Cerebellar nuclear complex (tissue), 1 donor: ENCODE data around the gene CHPF.

Experiments used
- DNase-seq, 2 experiments: peaks; one replicate each; lab custom pipeline; 2025; lab: John Stamatoyannopoulos, UW

The CHPF gene

GRCh38 chr2:219496825-219497494, 46.6 kb downstream of the CHPF start:
- no peak for DNase-seq

- no peak for DNase-seq
These were observed 47.3 kb downstream of the CHPF start for GRCh38 chr2:219496247-219496824.

- no peak for DNase-seq
These were observed 48.0 kb downstream of the CHPF start for GRCh38 chr2:219495531-219496122.

- DNase-seq = no peak
These were observed 48.6 kb downstream of the CHPF start for GRCh38 chr2:219494952-219495530.

- no peak for DNase-seq
These were observed 50.5 kb downstream of the CHPF start for GRCh38 chr2:219493086-219493485.

GRCh38 chr2:219492575-219492974, 51.0 kb downstream of the CHPF start:
- no peak for DNase-seq

- no peak for DNase-seq
These were observed 52.2 kb downstream of the CHPF start for GRCh38 chr2:219491278-219491963.

- DNase-seq = no peak
These were observed 52.9 kb downstream of the CHPF start for GRCh38 chr2:219490600-219491130.

GRCh38 chr2:219490186-219490585, 53.4 kb downstream of the CHPF start:
- DNase-seq = no peak

GRCh38 chr2:219489315-219489714, 54.3 kb downstream of the CHPF start:
- DNase-seq = no peak
